Sigmoid colon (tissue), 4 donors: ENCODE results near the gene ELMO1.

ENCODE experiments used
- CTCF ChIP-seq, 4 experiments: fragments of 450-650 bp in 3 of 4; fragments of 200-600 bp in 1 of 4; IDR thresholded peaks; one replicate each; pipeline ENCODE4 v1.5.1; 2016 to 2019; ENCODE audit warnings: antibody characterized with exemption in 4 of 4, mild to moderate bottlenecking in 3 of 4, moderate library complexity in 2 of 4
- POLR2A ChIP-seq, 2 donors: fragments of 450-650 bp; IDR thresholded peaks; one replicate each; pipeline ENCODE4 v1.6.1; 2016; ENCODE audit warnings: antibody characterized with exemption in 2 of 2, mild to moderate bottlenecking in 2 of 2, moderate library complexity in 2 of 2
- POLR2AphosphoS5 ChIP-seq, 4 donors: sonication (generic); formaldehyde crosslinking; IDR thresholded peaks; one replicate each; pipeline ENCODE4 v1.6.1; 2017; ENCODE audit warnings: antibody characterized with exemption in 4 of 4

GRCh38 chr7:37351716-37352115 lies 96.9 kb downstream of the ELMO1 start:
- TF ChIP-seq CTCF (IDR thresholded peaks at IDR 0.05), result no peak
- TF ChIP-seq POLR2AphosphoS5 (IDR thresholded peaks at IDR 0.05), result no peak
- TF ChIP-seq POLR2A (IDR thresholded peaks at IDR 0.05), result no peak
